Measurements from ENCODE around the gene SIGLEC7. TPM values are rescaled to one million over a fixed set of nuclear protein-coding genes. Genes with fewer than 3 reads are reported as not detected.

Gene SIGLEC7
- total and polyA plus RNA-seq, 2 experiments from 2014 or later: not detected

- no peaks in the 10 kb centered on the region for H3K9me2 ChIP-seq (ENCODE audit: insufficient read depth)
- no peaks in the 10 kb centered on the region for H3K79me2 ChIP-seq (ENCODE audit: insufficient read depth)
- no peaks in the 10 kb centered on the region for H4K20me1 ChIP-seq (ENCODE audit: insufficient read depth)
- no peaks in the 10 kb centered on the region for H3K9me3 ChIP-seq (ENCODE audit: low read depth)
- peaks cover 19% of the 10 kb centered on the region for H3K27me3 ChIP-seq (replicated peaks; ENCODE audit: insufficient read depth)
- H3K4me2 ChIP-seq (ENCODE audit: unreplicated experiment): no peak overlapping the region
- no peaks in the 10 kb centered on the region for H3F3A ChIP-seq (ENCODE audit: insufficient read depth)
- in situ Hi-C loops (cut with MboI): no loop called here
- no peak for DNase-seq
- no peaks in the 10 kb centered on the region for H3K36me3 ChIP-seq (ENCODE audit: low read depth)
- TF ChIP-seq EZH2phosphoT487 (IDR thresholded peaks at IDR 0.05; ENCODE audit: insufficient read depth, low read depth): no peak
- no peak for TF ChIP-seq EZH2 (IDR thresholded peaks at IDR 0.05; ENCODE audit: insufficient read depth, poor library complexity, severe bottlenecking)
- H3K4me1 ChIP-seq (ENCODE audit: insufficient read depth): no peaks in the 10 kb centered on the region
- H3K9ac ChIP-seq: no peak overlapping the region
- no peak overlapping the region for H3K27ac ChIP-seq
- H3K4me3 ChIP-seq: no peak overlapping the region
- WGBS, 2 experiments (ENCODE audit: low coverage in 1 of 2, low lambda C conversion rate in 2 of 2, missing lambda C conversion rate in 2 of 2): 39 to 41% methylated on average over 4 to 5 of the region's 5 CpGs
- H2AFZ ChIP-seq: no peak overlapping the region
Measured at GRCh38 chr19:51143486-51143885, 1.4 kb downstream of the SIGLEC7 start.

- H2AFZ ChIP-seq: no peak overlapping the region
- no peaks in the 10 kb centered on the region for H3F3A ChIP-seq (ENCODE audit: insufficient read depth)
- H3K27ac ChIP-seq: no peak overlapping the region
- DNase-seq: no peak
- no peak overlapping the region for H3K4me3 ChIP-seq
- H3K9ac ChIP-seq: no peak overlapping the region
- H3K27me3 ChIP-seq (replicated peaks; ENCODE audit: insufficient read depth): peaks cover 11% of the 10 kb centered on the region; the same call in 1 of the 2 replicates
- no peaks in the 10 kb centered on the region for H4K20me1 ChIP-seq (ENCODE audit: insufficient read depth)
- WGBS, 2 experiments (ENCODE audit: low coverage in 1 of 2, low lambda C conversion rate in 2 of 2, missing lambda C conversion rate in 2 of 2): 30 to 34% methylated on average over 9 to 11 of the region's 11 CpGs
- H3K36me3 ChIP-seq (ENCODE audit: low read depth): no peaks in the 10 kb centered on the region
- in situ Hi-C loops (cut with MboI): no loop called here
- no peaks in the 10 kb centered on the region for H3K9me2 ChIP-seq (ENCODE audit: insufficient read depth)
- H3K9me3 ChIP-seq (ENCODE audit: low read depth): no peaks in the 10 kb centered on the region
- no peak overlapping the region for H3K4me2 ChIP-seq (ENCODE audit: unreplicated experiment)
- H3K4me1 ChIP-seq (ENCODE audit: insufficient read depth): no peaks in the 10 kb centered on the region
- TF ChIP-seq EZH2 (IDR thresholded peaks at IDR 0.05; ENCODE audit: insufficient read depth, poor library complexity, severe bottlenecking): no peak
- TF ChIP-seq EZH2phosphoT487 (IDR thresholded peaks at IDR 0.05; ENCODE audit: insufficient read depth, low read depth): no peak
- no peaks in the 10 kb centered on the region for H3K79me2 ChIP-seq (ENCODE audit: insufficient read depth)
Measured at GRCh38 chr19:51144482-51145045, 2.5 kb downstream of the SIGLEC7 start.

GRCh38 chr19:51145916-51146493 lies 3.9 kb downstream of the SIGLEC7 start:
- Histone ChIP-seq H3K9me3 (ENCODE audit: low read depth) (no peaks in the 10 kb centered on the region), H4K20me1 (ENCODE audit: insufficient read depth) (no peaks in the 10 kb centered on the region), H3K4me3 (no peak overlapping the region), H3K4me1 (ENCODE audit: insufficient read depth) (no peaks in the 10 kb centered on the region), H2AFZ (no peak overlapping the region), H3K36me3 (ENCODE audit: low read depth) (no peaks in the 10 kb centered on the region), H3K4me2 (ENCODE audit: unreplicated experiment) (no peak overlapping the region), H3K9ac (no peak overlapping the region), H3F3A (ENCODE audit: insufficient read depth) (no peaks in the 10 kb centered on the region), H3K27me3 (replicated peaks; ENCODE audit: insufficient read depth) (peaks cover 4% of the 10 kb centered on the region; the same call in 1 of the 2 replicates), H3K79me2 (ENCODE audit: insufficient read depth) (no peaks in the 10 kb centered on the region), H3K9me2 (ENCODE audit: insufficient read depth) (no peaks in the 10 kb centered on the region), H3K27ac (no peak overlapping the region)
- TF ChIP-seq EZH2 (IDR thresholded peaks at IDR 0.05; ENCODE audit: insufficient read depth, poor library complexity, severe bottlenecking) (no peak), EZH2phosphoT487 (IDR thresholded peaks at IDR 0.05; ENCODE audit: insufficient read depth, low read depth) (no peak)
- DNase-seq: no peak
- in situ Hi-C loops (cut with MboI): no loop called here
- WGBS, 2 experiments (ENCODE audit: low coverage in 1 of 2, low lambda C conversion rate in 2 of 2, missing lambda C conversion rate in 2 of 2): 13 to 28% methylated on average over 4 of the region's 4 CpGs

- H3K4me3 ChIP-seq: no peak overlapping the region
- no peaks in the 10 kb centered on the region for H3K9me3 ChIP-seq (ENCODE audit: low read depth)
- H2AFZ ChIP-seq: no peak overlapping the region
- no peaks in the 10 kb centered on the region for H3K79me2 ChIP-seq (ENCODE audit: insufficient read depth)
- in situ Hi-C loops (cut with MboI): no loop called here
- no peak for TF ChIP-seq EZH2phosphoT487 (IDR thresholded peaks at IDR 0.05; ENCODE audit: insufficient read depth, low read depth)
- no peak overlapping the region for H3K4me2 ChIP-seq (ENCODE audit: unreplicated experiment)
- H3K27me3 ChIP-seq (replicated peaks; ENCODE audit: insufficient read depth): no peaks in the 10 kb centered on the region; the same call in 1 of the 2 replicates
- H3K9me2 ChIP-seq (ENCODE audit: insufficient read depth): no peaks in the 10 kb centered on the region
- H3K9ac ChIP-seq: no peak overlapping the region
- no peak for DNase-seq
- 53 to 59% methylated on average over 6 to 7 of the region's 7 CpGs for WGBS, 2 experiments (ENCODE audit: low coverage in 1 of 2, low lambda C conversion rate in 2 of 2, missing lambda C conversion rate in 2 of 2)
- no peaks in the 10 kb centered on the region for H3K36me3 ChIP-seq (ENCODE audit: low read depth)
- no peaks in the 10 kb centered on the region for H3K4me1 ChIP-seq (ENCODE audit: insufficient read depth)
- no peak overlapping the region for H3K27ac ChIP-seq
- H4K20me1 ChIP-seq (ENCODE audit: insufficient read depth): no peaks in the 10 kb centered on the region
- no peaks in the 10 kb centered on the region for H3F3A ChIP-seq (ENCODE audit: insufficient read depth)
Measured at GRCh38 chr19:51146751-51147150, 4.7 kb downstream of the SIGLEC7 start.

Measured in GM23248 (cell line).